ENCODE measurements around the gene TBX18.

DNA sequence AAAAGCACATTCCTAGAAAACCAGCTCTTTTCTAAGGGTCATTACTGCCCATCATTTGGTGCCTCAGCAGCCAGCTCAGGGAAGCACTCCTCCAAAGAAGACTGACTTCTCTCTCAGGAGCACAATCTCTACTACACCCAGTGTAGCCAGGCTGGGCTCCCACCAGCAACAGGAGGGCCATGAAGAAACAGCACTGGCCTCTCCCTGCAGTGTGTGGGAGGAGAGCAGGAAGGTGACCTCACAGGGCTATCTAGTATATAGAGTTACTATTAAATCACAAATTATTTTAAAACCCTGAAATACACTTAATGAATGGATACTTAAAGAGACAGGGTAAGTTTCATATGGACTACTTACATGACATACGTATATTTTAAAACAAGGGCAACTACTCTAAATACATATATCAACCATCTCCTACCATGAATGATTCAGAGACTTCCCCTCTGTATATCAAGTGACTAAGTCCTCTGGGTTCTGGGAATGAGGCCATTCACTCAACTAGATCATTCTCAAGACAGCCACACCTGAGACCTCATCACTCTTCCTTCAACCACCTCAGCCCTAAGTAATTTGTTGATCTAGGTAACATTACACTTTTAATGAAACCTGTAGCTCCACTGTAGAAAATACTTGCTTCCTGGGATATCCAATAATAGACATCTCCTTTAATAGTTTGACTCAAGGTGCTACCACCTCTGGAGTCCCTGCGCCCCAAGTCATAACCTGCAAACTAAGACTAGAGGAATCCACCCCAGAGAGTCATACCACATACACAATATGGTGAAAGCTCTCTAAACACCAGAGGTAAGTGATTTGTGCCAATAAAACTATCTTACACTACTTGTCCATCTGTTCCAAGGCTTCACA is 25.2 kb downstream of the TBX18 start:
- TF ChIP-seq POLR2AphosphoS5 (IDR thresholded peaks at IDR 0.05; ENCODE audit: borderline replicate concordance, low read depth, low read length) = no peak
- TF ChIP-seq EZH2 (IDR thresholded peaks at IDR 0.05) = no peak
- no peak for TF ChIP-seq FOXP2 (optimal IDR thresholded peaks at IDR 0.05; ENCODE audit: control extremely low read depth, extremely low read length, insufficient read depth)
